Activated CD4-positive, alpha-beta T cell treated with anti-CD3 and anti-CD28 coated beads for 1 hour (primary cell): ENCODE measurements around the gene DCST1.
A peak's percentile ranks its signal among the peaks of the same experiment; 100 is the strongest.

Source experiments
- DNase-seq: peaks from one replicate; pipeline ENCODE4 v3.0.0-alpha.2; 2020

Gene DCST1

DNA sequence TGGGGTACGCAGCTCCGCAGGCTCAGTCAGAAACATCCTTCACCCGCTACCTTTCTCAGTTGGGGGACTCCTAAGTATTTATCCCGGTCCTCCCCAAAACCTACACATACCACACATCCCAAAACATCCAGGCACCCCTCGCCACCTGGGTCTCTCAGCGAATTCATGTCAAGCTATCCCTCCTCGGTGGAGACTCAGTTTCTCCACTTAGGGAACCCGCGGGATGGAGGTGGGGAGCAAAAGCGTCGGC is 32.3 kb upstream of the DCST1 start:
- DNase-seq = no peak

- peak; percentile 94 for DNase-seq
Observed at GRCh38 chr1:155001675-155002463, 31.8 kb upstream of the DCST1 start.

- no peak for DNase-seq
Observed at GRCh38 chr1:155002464-155003226, 31.0 kb upstream of the DCST1 start, which contains the start of gene ZBTB7B. Gene ZBTB7B, plus strand, starts transcription at chr1:155002802. Its CDS starts 11,859 bp downstream, at chr1:155014661.

GRCh38 chr1:155003227-155003765 is 30.3 kb upstream of the DCST1 start:
- no peak for DNase-seq

DNA sequence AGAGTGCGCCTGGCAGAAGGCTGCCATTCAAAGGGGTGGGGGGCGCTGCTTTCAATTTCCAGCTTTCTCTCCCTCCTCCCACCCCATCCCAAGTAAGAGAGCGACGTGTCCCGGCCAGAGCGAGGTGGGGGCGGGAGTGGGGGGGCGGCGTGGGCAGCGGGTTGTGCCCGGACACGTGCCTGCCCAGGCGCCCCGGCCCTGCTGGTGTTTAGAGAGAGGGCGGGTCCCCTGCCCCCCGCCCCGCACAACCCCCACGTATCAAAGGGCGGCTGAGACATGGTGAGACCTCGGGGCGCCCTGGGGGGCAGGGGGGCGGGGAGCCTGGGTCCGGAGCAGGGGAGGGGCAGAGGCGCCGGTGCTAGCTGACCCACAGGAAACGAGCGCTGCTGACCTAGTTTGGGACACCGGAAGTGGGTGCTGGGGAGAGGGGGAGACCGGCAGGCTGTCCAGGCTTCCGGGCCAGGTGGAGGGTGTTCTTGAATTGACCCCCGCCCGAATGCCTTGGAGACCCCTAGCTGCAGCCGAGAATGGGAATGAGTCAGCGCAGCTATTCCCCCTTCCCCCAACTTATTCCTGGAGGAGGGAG is 29.8 kb upstream of the DCST1 start:
- DNase-seq = no peak

GRCh38 chr1:155004352-155005075 is 29.1 kb upstream of the DCST1 start:
- no peak for DNase-seq

- no peak for DNase-seq
Observed at GRCh38 chr1:155005076-155006011, 28.3 kb upstream of the DCST1 start.

DNA sequence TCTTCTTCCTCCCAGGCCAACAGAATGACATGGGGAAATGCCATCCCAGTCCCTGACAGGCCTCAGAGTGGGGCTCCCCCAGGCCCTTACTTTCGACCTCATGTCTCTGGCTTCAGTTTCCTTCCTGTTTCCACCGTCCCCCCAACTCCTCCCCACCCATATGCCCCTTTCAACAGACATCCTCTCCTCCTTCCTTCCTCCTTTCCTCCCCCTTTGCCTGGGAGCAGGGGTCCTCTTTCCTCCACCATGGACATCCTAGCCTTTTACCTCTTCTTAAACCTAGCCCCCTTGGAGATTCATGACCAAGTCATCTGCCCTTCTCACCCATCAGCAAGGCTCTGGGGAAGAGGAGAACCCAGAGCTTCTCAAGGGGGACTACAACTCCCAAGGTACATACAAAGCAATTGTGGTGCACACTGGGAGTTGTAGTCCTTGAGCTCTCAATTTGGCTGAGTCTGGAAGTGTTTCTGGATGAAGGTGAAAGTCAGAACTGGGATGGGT is 27.0 kb upstream of the DCST1 start:
- no peak for DNase-seq

DNA sequence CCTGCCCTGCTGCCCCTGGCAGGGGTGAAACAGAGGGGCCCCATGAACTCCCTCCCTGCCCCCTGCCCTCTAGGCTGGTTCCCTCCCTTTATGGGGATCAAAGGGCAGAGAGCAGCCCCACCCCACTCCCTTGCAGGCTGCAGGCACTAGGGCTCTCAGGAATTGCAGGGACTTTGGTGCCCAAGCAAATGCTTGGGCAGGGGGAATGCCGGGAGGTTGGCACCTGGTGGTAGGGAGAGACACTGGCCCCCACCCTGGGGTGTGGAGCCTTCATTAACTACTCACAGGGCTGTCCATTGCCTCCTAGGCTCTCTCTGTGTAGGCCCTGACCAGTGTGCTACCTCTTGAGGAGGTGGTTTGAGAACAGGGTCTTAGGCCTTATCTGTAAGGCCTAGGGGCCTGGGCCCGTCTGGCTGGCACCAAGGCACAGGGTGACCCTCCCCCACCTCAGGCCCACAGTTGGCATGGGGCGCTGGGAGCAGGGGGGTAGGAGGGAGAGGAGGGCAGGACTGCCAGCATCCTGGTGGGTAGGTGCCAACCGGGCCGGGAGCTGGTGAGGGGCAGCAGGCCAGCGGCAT is 26.3 kb upstream of the DCST1 start:
- DNase-seq = no peak

- no peak for DNase-seq
Observed at GRCh38 chr1:155008015-155008941, 25.3 kb upstream of the DCST1 start.

GRCh38 chr1:155009221-155009711 is 24.4 kb upstream of the DCST1 start:
- DNase-seq = no peak

DNA sequence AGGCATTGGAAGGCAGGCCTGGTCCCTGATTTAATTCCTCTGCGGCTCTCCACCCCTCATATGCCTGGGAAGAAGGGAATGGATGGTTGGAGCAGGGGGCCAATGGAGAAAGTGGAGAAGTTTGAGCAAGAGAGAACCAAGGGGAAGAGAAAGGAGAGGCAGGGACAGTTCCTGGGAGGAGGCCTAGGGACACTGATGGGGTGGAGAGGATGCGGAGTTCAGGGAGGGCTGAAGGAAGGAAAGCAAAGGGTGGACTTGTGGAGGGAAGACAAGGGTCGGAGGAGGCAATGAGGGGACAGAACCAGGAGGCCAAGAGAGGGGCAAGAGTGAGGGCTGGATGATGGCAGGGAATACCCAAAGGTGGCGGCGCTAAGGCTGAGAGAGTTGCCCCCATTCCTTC is 23.9 kb upstream of the DCST1 start:
- DNase-seq = no peak

- DNase-seq = no peak
Observed at GRCh38 chr1:155010211-155010918, 23.3 kb upstream of the DCST1 start.

- DNase-seq = no peak
Observed at GRCh38 chr1:155011004-155011416, 22.6 kb upstream of the DCST1 start.

DNA sequence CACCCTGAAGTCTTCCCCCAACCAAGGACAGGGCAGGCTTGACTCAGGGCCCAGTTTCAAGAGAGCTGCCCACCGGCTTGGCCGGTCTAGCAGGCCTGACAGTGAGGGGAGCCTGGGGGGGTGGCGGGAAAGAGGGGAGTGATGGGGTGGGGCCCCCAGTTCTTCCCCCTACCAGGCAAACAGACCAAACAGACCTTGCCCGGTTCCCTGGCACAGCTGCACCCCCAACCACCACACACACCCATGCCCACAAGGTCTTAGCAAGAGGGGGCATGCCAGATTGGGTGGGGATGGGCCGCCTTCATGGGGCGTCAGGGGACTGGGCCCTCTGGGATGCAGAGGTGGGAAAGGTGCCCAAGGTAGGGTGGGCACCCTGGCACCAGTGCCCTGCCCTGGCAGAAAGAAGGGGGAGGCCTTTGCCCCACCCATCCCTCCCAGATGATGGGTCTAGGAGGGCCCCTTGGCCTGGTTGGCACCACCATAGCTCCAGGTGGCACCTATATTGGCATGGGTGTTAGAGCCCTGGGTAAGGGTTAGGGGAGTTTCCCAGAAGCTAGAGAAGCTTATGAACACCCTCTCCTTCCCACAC is 22.1 kb upstream of the DCST1 start:
- no peak for DNase-seq

DNA sequence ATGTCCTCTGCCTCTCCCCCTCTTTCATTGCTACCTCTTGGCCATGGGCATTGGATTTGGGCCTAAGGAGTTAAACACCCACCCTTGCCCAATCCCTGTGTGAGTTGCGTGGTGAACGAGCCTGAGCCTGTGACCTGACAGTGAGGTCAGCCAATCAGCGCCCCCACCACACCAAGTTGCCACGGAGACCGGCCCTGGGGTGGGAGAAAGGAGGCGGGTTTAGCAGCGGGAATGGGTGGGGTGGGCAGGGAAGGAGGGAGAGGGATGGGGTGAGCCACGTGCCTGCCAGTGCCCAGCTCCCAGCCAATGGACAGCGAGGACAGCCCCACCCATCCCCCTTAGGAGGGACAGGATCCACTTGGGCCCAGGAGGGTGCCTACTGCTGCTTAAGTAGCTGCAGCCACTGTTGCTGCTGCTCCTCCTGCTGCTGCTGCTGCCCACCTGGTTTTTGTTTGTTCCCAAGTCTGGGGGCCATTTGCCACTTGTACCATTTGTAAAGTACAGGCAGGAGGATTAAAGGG is 21.5 kb upstream of the DCST1 start:
- no peak for DNase-seq

- no peak for DNase-seq
Observed at GRCh38 chr1:155012776-155013602, 20.6 kb upstream of the DCST1 start.

GRCh38 chr1:155013632-155014031 is 20.0 kb upstream of the DCST1 start:
- no peak for DNase-seq
